ENCODE measurements around the gene POU2F2. TPM values are rescaled to one million over a fixed set of nuclear protein-coding genes. Genes with fewer than 3 reads are reported as not detected.
A peak's percentile ranks its signal among the peaks of the same experiment; 100 is the strongest.

POU2F2 gene
- total and polyA plus RNA-seq, 9 of the 15 experiments (the other 6 are each of a cell fraction or from before 2014, with no cell fraction given) = 0.03 to 0.68 (median 0.14) TPM

- TF ChIP-seq FOXK2 (conservative IDR thresholded peaks at IDR 0.05 in 1 of 2, IDR thresholded peaks at IDR 0.05 in 1 of 2; ENCODE audit: low read depth in 2 of 2) (no peak), MIER1 (IDR thresholded peaks at IDR 0.05; ENCODE audit: low read depth) (peak; percentile 56; the same call in 1 of the 2 replicates), SIN3A (IDR thresholded peaks at IDR 0.05; ENCODE audit: borderline replicate concordance in 2 of 2, control insufficient read depth in 1 of 2, low read depth in 2 of 2, low read length in 2 of 2) (peak in 1 of 2 experiments; percentile 91; a peak in 2 of 4 replicates), BHLHE40 (IDR thresholded peaks at IDR 0.05; ENCODE audit: low read length) (peak; percentile 72), L3MBTL2 (IDR thresholded peaks at IDR 0.05) (peak; percentile 81), NR3C1 (CRISPR knock-in tag; IDR thresholded peaks at IDR 0.05) (peak; percentile 74; the same call in 1 of the 2 replicates), ZNF282 (CRISPR knock-in tag; IDR thresholded peaks at IDR 0.05) (0 out of 2 replicates have a peak, but pooled peaks have one; percentile 54)
- TF ChIP-seq, protein P1, sequence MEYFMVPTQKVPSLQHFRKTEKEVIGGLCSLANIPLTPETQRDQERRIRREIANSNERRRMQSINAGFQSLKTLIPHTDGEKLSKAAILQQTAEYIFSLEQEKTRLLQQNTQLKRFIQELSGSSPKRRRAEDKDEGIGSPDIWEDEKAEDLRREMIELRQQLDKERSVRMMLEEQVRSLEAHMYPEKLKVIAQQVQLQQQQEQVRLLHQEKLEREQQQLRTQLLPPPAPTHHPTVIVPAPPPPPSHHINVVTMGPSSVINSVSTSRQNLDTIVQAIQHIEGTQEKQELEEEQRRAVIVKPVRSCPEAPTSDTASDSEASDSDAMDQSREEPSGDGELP (CRISPR knock-in tag; IDR thresholded peaks at IDR 0.05; ENCODE audit: borderline replicate concordance) = peak; percentile 41; the same call in 1 of the 2 replicates
- TF ChIP-seq, protein P2, sequence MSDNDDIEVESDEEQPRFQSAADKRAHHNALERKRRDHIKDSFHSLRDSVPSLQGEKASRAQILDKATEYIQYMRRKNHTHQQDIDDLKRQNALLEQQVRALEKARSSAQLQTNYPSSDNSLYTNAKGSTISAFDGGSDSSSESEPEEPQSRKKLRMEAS (CRISPR knock-in tag; IDR thresholded peaks at IDR 0.05) = peak; percentile 77
- TF ChIP-seq, protein P3, sequence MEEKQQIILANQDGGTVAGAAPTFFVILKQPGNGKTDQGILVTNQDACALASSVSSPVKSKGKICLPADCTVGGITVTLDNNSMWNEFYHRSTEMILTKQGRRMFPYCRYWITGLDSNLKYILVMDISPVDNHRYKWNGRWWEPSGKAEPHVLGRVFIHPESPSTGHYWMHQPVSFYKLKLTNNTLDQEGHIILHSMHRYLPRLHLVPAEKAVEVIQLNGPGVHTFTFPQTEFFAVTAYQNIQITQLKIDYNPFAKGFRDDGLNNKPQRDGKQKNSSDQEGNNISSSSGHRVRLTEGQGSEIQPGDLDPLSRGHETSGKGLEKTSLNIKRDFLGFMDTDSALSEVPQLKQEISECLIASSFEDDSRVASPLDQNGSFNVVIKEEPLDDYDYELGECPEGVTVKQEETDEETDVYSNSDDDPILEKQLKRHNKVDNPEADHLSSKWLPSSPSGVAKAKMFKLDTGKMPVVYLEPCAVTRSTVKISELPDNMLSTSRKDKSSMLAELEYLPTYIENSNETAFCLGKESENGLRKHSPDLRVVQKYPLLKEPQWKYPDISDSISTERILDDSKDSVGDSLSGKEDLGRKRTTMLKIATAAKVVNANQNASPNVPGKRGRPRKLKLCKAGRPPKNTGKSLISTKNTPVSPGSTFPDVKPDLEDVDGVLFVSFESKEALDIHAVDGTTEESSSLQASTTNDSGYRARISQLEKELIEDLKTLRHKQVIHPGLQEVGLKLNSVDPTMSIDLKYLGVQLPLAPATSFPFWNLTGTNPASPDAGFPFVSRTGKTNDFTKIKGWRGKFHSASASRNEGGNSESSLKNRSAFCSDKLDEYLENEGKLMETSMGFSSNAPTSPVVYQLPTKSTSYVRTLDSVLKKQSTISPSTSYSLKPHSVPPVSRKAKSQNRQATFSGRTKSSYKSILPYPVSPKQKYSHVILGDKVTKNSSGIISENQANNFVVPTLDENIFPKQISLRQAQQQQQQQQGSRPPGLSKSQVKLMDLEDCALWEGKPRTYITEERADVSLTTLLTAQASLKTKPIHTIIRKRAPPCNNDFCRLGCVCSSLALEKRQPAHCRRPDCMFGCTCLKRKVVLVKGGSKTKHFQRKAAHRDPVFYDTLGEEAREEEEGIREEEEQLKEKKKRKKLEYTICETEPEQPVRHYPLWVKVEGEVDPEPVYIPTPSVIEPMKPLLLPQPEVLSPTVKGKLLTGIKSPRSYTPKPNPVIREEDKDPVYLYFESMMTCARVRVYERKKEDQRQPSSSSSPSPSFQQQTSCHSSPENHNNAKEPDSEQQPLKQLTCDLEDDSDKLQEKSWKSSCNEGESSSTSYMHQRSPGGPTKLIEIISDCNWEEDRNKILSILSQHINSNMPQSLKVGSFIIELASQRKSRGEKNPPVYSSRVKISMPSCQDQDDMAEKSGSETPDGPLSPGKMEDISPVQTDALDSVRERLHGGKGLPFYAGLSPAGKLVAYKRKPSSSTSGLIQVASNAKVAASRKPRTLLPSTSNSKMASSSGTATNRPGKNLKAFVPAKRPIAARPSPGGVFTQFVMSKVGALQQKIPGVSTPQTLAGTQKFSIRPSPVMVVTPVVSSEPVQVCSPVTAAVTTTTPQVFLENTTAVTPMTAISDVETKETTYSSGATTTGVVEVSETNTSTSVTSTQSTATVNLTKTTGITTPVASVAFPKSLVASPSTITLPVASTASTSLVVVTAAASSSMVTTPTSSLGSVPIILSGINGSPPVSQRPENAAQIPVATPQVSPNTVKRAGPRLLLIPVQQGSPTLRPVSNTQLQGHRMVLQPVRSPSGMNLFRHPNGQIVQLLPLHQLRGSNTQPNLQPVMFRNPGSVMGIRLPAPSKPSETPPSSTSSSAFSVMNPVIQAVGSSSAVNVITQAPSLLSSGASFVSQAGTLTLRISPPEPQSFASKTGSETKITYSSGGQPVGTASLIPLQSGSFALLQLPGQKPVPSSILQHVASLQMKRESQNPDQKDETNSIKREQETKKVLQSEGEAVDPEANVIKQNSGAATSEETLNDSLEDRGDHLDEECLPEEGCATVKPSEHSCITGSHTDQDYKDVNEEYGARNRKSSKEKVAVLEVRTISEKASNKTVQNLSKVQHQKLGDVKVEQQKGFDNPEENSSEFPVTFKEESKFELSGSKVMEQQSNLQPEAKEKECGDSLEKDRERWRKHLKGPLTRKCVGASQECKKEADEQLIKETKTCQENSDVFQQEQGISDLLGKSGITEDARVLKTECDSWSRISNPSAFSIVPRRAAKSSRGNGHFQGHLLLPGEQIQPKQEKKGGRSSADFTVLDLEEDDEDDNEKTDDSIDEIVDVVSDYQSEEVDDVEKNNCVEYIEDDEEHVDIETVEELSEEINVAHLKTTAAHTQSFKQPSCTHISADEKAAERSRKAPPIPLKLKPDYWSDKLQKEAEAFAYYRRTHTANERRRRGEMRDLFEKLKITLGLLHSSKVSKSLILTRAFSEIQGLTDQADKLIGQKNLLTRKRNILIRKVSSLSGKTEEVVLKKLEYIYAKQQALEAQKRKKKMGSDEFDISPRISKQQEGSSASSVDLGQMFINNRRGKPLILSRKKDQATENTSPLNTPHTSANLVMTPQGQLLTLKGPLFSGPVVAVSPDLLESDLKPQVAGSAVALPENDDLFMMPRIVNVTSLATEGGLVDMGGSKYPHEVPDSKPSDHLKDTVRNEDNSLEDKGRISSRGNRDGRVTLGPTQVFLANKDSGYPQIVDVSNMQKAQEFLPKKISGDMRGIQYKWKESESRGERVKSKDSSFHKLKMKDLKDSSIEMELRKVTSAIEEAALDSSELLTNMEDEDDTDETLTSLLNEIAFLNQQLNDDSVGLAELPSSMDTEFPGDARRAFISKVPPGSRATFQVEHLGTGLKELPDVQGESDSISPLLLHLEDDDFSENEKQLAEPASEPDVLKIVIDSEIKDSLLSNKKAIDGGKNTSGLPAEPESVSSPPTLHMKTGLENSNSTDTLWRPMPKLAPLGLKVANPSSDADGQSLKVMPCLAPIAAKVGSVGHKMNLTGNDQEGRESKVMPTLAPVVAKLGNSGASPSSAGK (IDR thresholded peaks at IDR 0.05) = peak; percentile 78
These were observed 78.0 kb downstream of the POU2F2 start (continued) for GRCh38 chr19:42054205-42054604.

Measured in K562 (cell line).